CD4-positive, alpha-beta T cell (primary cell): ENCODE measurements around the gene CDH12. TPM values are rescaled to one million over a fixed set of nuclear protein-coding genes. Genes with fewer than 3 reads are reported as not detected.

ENCODE experiments used
- ATAC-seq: fragments of 200-7000 bp; cut with Tn5 transposase; one replicate; pipeline ENCODE4 v1.10.0; 2022; ENCODE audit warnings: mild to moderate bottlenecking; ENCODE audit not compliant: poor library complexity
- CTCF ChIA-PET: fragments of 350-600 bp; sonication (Branson Sonifier 250); formaldehyde crosslinking; loops from one replicate; lab custom pipeline; 2021; ENCODE audit warnings: antibody characterized with exemption, inconsistent platforms; lab: Charles Lee
- POLR2A ChIA-PET: fragments of 350-600 bp; sonication (Branson Sonifier 250); formaldehyde crosslinking; loops from one replicate; lab custom pipeline; 2021; ENCODE audit warnings: antibody characterized with exemption, inconsistent platforms; lab: Charles Lee
- DNase-seq, 14 experiments: peaks; one replicate each; pipeline ENCODE4 v3.0.0-alpha.2; 2013 to 2020; ENCODE audit warnings: mixed read lengths in 2 of 14
- H3K27ac ChIP-seq, 2 donors: one replicate each; pipeline versions ENCODE4 v1.5.1 to v1.7.0; 2013; ENCODE audit warnings: low read length in 2 of 2, low read depth in 1 of 2, mild to moderate bottlenecking in 1 of 2
- H3K27me3 ChIP-seq, 2 experiments: 1 replicate in 1 of 2; 2 replicates in 1 of 2; pipeline versions ENCODE4 v1.6.1 to v1.7.0; 2013; ENCODE audit warnings: low read length in 2 of 2, control low read depth in 1 of 2, mild to moderate bottlenecking in 1 of 2, moderate library complexity in 1 of 2; ENCODE audit not compliant: insufficient read depth in 2 of 2, control insufficient read depth in 1 of 2
- H3K36me3 ChIP-seq: one replicate; pipeline ENCODE4 v1.6.1; 2013; ENCODE audit warnings: low read length, control low read depth; ENCODE audit not compliant: insufficient read depth
- H3K4me1 ChIP-seq: one replicate; pipeline ENCODE4 v1.6.1; 2013; ENCODE audit warnings: low read length, control low read depth; ENCODE audit not compliant: insufficient read depth
- H3K4me3 ChIP-seq: one replicate; pipeline ENCODE4 v1.5.1; 2013; ENCODE audit warnings: mild to moderate bottlenecking, low read length, moderate library complexity
- H3K9me3 ChIP-seq, 2 experiments: 1 replicate in 1 of 2; 2 replicates in 1 of 2; pipeline versions ENCODE4 v1.6.1 to v1.7.0; 2013; ENCODE audit warnings: low read length in 2 of 2, mild to moderate bottlenecking in 2 of 2, control low read depth in 1 of 2, moderate library complexity in 1 of 2; ENCODE audit not compliant: control insufficient read depth in 1 of 2, insufficient read depth in 1 of 2
- H3K27ac Mint-ChIP-seq: one replicate; pipeline ENCODE4 v1.8.0; 2020; ENCODE audit warnings: mixed read lengths
- H3K27me3 Mint-ChIP-seq: one replicate; pipeline ENCODE4 v1.8.0; 2021; ENCODE audit warnings: mixed read lengths
- H3K36me3 Mint-ChIP-seq: one replicate; pipeline ENCODE4 v1.8.0; 2021; ENCODE audit warnings: low read depth, mixed read lengths
- H3K4me1 Mint-ChIP-seq: one replicate; pipeline ENCODE4 v1.8.0; 2021; ENCODE audit warnings: low read depth, mixed read lengths
- H3K4me3 Mint-ChIP-seq: one replicate; pipeline ENCODE4 v1.8.0; 2020; ENCODE audit warnings: mild to moderate bottlenecking, mixed read lengths
- H3K9me3 Mint-ChIP-seq: one replicate; pipeline ENCODE4 v1.8.0; 2020; ENCODE audit warnings: mixed read lengths
- CTCF ChIP-seq: fragments of 200-600 bp; IDR thresholded peaks from one replicate; pipeline ENCODE4 v1.8.0; 2022; ENCODE audit warnings: antibody characterized with exemption, mild to moderate bottlenecking
- intact Hi-C, 2 experiments: fragments of 100-400 bp; cut with DNase I in 1 of 2; cut with micrococcal nuclease in 1 of 2; formaldehyde crosslinking; loops; one replicate each; pipeline versions ENCODE4 v1.15.1 to v1.9.0; 2023 to 2025; cut with DNase I, micrococcal nuclease
- total RNA-seq, 174 experiments: library from RNA in 2 of 174; stranded (reverse) in 2 of 174; gene quantifications; one replicate each; pipeline ENCODE4 v1.2.3 and lab custom pipeline; 2021 to 2026

Gene CDH12
- total RNA-seq, 2 experiments from 2014 or later = not detected

DNA sequence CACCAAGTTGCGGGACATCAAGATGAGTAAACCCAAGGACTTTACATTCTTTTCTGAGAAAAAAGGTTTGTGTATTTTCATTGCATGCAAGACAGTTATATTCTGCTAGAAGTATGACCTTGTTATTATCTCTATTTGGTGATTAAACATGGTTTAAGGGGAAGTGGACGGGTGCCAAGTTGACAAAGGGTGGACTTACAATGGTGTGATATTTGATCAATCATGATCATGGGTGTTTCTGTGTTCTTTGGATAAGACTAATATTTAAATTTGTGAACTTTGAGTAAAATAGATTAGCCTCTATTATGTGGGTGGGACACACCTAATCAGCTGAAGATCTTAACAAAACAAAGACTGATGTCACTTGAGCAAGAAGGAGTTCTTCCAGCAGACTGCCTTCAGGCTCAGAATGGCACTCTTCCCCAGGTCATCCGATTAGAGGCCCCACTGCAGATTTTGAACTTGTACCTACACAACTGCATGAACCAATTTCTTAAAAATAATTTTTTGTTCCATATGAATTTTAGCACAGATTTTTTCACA is 782.9 kb downstream of the CDH12 start:
- H3K27me3 Mint-ChIP-seq = no peaks in the 10 kb centered on the region
- H3K36me3 Mint-ChIP-seq = no peaks in the 10 kb centered on the region
- Histone ChIP-seq H3K27me3 (no peaks in the 10 kb centered on the region), H3K9me3 (no peaks in the 10 kb centered on the region), H3K36me3 (no peaks in the 10 kb centered on the region), H3K4me1 (no peaks in the 10 kb centered on the region), H3K27ac (no peak overlapping the region), H3K4me3 (no peak overlapping the region)
- H3K4me3 Mint-ChIP-seq = no peak overlapping the region
- CTCF ChIA-PET = no interaction called here
- H3K27ac Mint-ChIP-seq = no peak overlapping the region
- ATAC-seq (no peak), DNase-seq (no peak)
- intact Hi-C loops = no loop called here
- H3K4me1 Mint-ChIP-seq = no peaks in the 10 kb centered on the region
- no peak for TF ChIP-seq CTCF
- H3K9me3 Mint-ChIP-seq = peaks cover 17% of the 10 kb centered on the region
- POLR2A ChIA-PET = no interaction called here

- no peak overlapping the region for H3K27ac ChIP-seq
- intact Hi-C loops = no loop called here
- H3K4me3 ChIP-seq = no peak overlapping the region
- H3K9me3 ChIP-seq = no peaks in the 10 kb centered on the region
- Mint-ChIP-seq H3K36me3 (no peaks in the 10 kb centered on the region), H3K27ac (no peak overlapping the region), H3K9me3 (peaks cover 21% of the 10 kb centered on the region), H3K27me3 (no peaks in the 10 kb centered on the region), H3K4me3 (no peak overlapping the region), H3K4me1 (no peaks in the 10 kb centered on the region)
- no peaks in the 10 kb centered on the region for H3K27me3 ChIP-seq
- ChIA-PET POLR2A (no interaction called here), CTCF (no interaction called here)
- no peaks in the 10 kb centered on the region for H3K36me3 ChIP-seq
- ATAC-seq = no peak
- no peak for DNase-seq
- no peak for TF ChIP-seq CTCF
- no peaks in the 10 kb centered on the region for H3K4me1 ChIP-seq
These were observed 789.4 kb downstream of the CDH12 start for GRCh38 chr5:22063717-22064116.

- Histone ChIP-seq H3K27ac (no peak overlapping the region), H3K4me3 (no peak overlapping the region), H3K27me3 (no peaks in the 10 kb centered on the region), H3K4me1 (no peaks in the 10 kb centered on the region), H3K36me3 (no peaks in the 10 kb centered on the region), H3K9me3 (no peaks in the 10 kb centered on the region)
- DNase-seq = no peak
- H3K27ac Mint-ChIP-seq = no peak overlapping the region
- intact Hi-C loops = no loop called here
- H3K4me1 Mint-ChIP-seq = no peaks in the 10 kb centered on the region
- H3K27me3 Mint-ChIP-seq = no peaks in the 10 kb centered on the region
- no peak overlapping the region for H3K4me3 Mint-ChIP-seq
- peaks cover 12% of the 10 kb centered on the region for H3K9me3 Mint-ChIP-seq
- TF ChIP-seq CTCF = no peak
- H3K36me3 Mint-ChIP-seq = no peaks in the 10 kb centered on the region
- ChIA-PET POLR2A (no interaction called here), CTCF (no interaction called here)
- no peak for ATAC-seq
These were observed 794.5 kb downstream of the CDH12 start for GRCh38 chr5:22058620-22059019.
